Hepatocyte (in vitro differentiated cells): Measurements from ENCODE around the gene MATK. TPM values are rescaled to one million over a fixed set of nuclear protein-coding genes. Genes with fewer than 3 reads are reported as not detected.

Experiments
- DNase-seq: peaks from one replicate; pipeline ENCODE4 v3.0.0-alpha.2; 2016; ENCODE audit warnings: low spot score
- H2AFZ ChIP-seq: fragments of 200-600 bp; sonication (generic); 2 replicates; pipeline ENCODE4 v1.6.0; 2016; ENCODE audit warnings: antibody characterized with exemption, mild to moderate bottlenecking
- H3K27ac ChIP-seq: fragments of 200-600 bp; sonication (generic); 2 replicates; pipeline ENCODE4 v1.5.1; 2016; ENCODE audit warnings: mild to moderate bottlenecking
- H3K27me3 ChIP-seq: fragments of 200-600 bp; sonication (generic); 2 replicates; pipeline ENCODE4 v1.6.1; 2016
- H3K36me3 ChIP-seq: fragments of 200-600 bp; sonication (generic); replicated peaks from 2 replicates; pipeline ENCODE4 v1.5.1; 2016; ENCODE audit warnings: low read depth; ENCODE audit not compliant: insufficient read depth
- H3K4me1 ChIP-seq: fragments of 200-600 bp; sonication (generic); 2 replicates; pipeline ENCODE4 v1.5.1; 2016; ENCODE audit warnings: mild to moderate bottlenecking, moderate library complexity; ENCODE audit not compliant: insufficient read depth
- H3K4me2 ChIP-seq: fragments of 200-600 bp; sonication (generic); 2 replicates; pipeline ENCODE4 v1.6.0; 2016
- H3K4me3 ChIP-seq: fragments of 200-600 bp; sonication (generic); 2 replicates; pipeline ENCODE4 v1.5.1; 2016; ENCODE audit warnings: mild to moderate bottlenecking
- H3K79me2 ChIP-seq: fragments of 200-600 bp; sonication (generic); 2 replicates; pipeline ENCODE4 v1.6.0; 2017; ENCODE audit warnings: mild to moderate bottlenecking
- H3K9me2 ChIP-seq: fragments of 200-600 bp; sonication (generic); replicated peaks from 2 replicates; pipeline ENCODE4 v1.6.0; 2017; ENCODE audit warnings: mild to moderate bottlenecking; ENCODE audit not compliant: insufficient read depth
- H3K9me3 ChIP-seq: fragments of 200-600 bp; sonication (generic); 2 replicates; pipeline ENCODE4 v1.5.1; 2016; ENCODE audit warnings: low read depth, mild to moderate bottlenecking
- H4K20me1 ChIP-seq: fragments of 200-600 bp; sonication (generic); 2 replicates; pipeline ENCODE4 v1.6.0; 2016; ENCODE audit warnings: mild to moderate bottlenecking; ENCODE audit not compliant: insufficient read depth, poor library complexity, severe bottlenecking
- EZH2 ChIP-seq: fragments of 200-600 bp; sonication (generic); IDR thresholded peaks from 2 replicates; pipeline ENCODE4 v1.6.1; 2016; ENCODE audit warnings: antibody characterized with exemption, mild to moderate bottlenecking, borderline replicate concordance
- EZH2phosphoT487 ChIP-seq: fragments of 200-600 bp; sonication (generic); IDR thresholded peaks from one replicate; pipeline ENCODE4 v1.6.1; 2018; ENCODE audit warnings: antibody characterized with exemption, mild to moderate bottlenecking, low read depth, moderate library complexity; ENCODE audit not compliant: unreplicated experiment, severe bottlenecking
- WGBS: methylation state at CpG from one replicate; pipeline ENCODE4 v1.1.6; 2016; ENCODE audit warnings: low lambda C conversion rate; ENCODE audit errors: missing lambda C conversion rate; 5-methylcytosine and 5-hydroxymethylcytosine counted together
- polyA plus RNA-seq: library from polyadenylated mRNA; unstranded; fragments of >200 nt; fragmentation: Nextera tagmentation; extraction: Ambion mirVana; gene quantifications from 2 replicates; pipeline ENCODE4 v1.2.1, GENCODE V29; 2016
- total RNA-seq: library from RNA; depleted of rRNA; stranded (reverse); fragments of >200 nt; gene quantifications from 2 replicates; pipeline ENCODE4 v1.2.3, GENCODE V29; 2014
- TF ChIP-seq, protein P1 (sequence below): fragments of 200-600 bp; sonication (generic); IDR thresholded peaks from 2 replicates; pipeline ENCODE4 v1.5.1; 2016; ENCODE audit warnings: antibody characterized with exemption, mild to moderate bottlenecking; ENCODE audit not compliant: poor library complexity

Gene MATK
- total and polyA plus RNA-seq, 2 experiments from 2014 or later = 0.50 TPM; not detected in 1

DNA sequence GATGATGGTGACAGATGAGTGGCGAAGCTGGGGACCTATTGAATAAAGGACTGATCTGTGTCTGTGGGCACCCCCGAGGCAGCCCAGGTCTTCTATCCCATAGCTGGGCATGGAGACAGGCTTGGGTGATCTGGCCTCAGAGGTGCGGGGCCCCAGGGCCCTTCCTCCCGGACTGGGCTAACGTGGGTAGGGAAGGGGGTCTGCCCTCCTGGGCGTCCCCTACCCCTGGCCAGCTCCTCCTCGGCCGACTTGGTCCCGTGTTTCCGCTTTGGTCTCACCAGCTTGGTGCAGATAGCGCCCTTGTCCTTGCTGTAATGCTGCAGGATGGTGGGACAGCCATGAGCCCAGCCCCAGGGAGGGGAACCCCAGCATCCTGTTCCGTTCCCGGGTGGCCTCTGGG, 3.3 kb downstream of the MATK start:
- DNase-seq = no peak
- H4K20me1 ChIP-seq = no peaks in the 10 kb centered on the region
- no peak overlapping the region for H3K4me2 ChIP-seq
- no peak overlapping the region for H2AFZ ChIP-seq
- H3K27ac ChIP-seq = no peak overlapping the region
- no peaks in the 10 kb centered on the region for H3K36me3 ChIP-seq
- TF ChIP-seq, protein P1, sequence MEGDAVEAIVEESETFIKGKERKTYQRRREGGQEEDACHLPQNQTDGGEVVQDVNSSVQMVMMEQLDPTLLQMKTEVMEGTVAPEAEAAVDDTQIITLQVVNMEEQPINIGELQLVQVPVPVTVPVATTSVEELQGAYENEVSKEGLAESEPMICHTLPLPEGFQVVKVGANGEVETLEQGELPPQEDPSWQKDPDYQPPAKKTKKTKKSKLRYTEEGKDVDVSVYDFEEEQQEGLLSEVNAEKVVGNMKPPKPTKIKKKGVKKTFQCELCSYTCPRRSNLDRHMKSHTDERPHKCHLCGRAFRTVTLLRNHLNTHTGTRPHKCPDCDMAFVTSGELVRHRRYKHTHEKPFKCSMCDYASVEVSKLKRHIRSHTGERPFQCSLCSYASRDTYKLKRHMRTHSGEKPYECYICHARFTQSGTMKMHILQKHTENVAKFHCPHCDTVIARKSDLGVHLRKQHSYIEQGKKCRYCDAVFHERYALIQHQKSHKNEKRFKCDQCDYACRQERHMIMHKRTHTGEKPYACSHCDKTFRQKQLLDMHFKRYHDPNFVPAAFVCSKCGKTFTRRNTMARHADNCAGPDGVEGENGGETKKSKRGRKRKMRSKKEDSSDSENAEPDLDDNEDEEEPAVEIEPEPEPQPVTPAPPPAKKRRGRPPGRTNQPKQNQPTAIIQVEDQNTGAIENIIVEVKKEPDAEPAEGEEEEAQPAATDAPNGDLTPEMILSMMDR = no peak
- TF ChIP-seq EZH2phosphoT487 = no peak
- no peak for TF ChIP-seq EZH2
- H3K9me3 ChIP-seq = peaks cover 2% of the 10 kb centered on the region
- H3K27me3 ChIP-seq = peaks cover 30% of the 10 kb centered on the region
- no peak overlapping the region for H3K4me3 ChIP-seq
- 85% methylated on average over 11 of the region's 13 CpGs for WGBS
- no peaks in the 10 kb centered on the region for H3K79me2 ChIP-seq
- H3K9me2 ChIP-seq = no peaks in the 10 kb centered on the region
- no peaks in the 10 kb centered on the region for H3K4me1 ChIP-seq

DNA sequence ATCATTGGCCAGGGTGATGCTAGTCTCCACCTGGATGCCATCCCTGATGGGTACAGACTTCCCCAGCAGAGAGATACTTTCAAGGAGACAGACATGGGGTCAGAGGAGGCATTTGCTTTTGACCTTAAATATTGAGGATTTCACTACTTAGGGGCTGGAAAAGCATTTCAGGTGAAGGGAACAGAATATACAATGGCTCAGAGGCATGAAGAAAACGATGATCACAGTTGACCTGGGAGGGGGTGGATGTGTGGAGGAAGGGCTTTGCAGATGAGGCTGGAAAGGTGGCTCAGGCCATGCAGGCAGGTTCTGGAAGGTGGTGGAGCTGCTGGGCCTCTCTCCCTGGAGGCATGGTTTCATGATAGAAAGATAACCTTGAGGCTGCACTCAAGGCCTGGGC, 3.9 kb downstream of the MATK start:
- Histone ChIP-seq H3K4me3 (no peak overlapping the region), H3K79me2 (no peaks in the 10 kb centered on the region), H2AFZ (no peak overlapping the region), H4K20me1 (no peaks in the 10 kb centered on the region), H3K27ac (no peak overlapping the region), H3K36me3 (no peaks in the 10 kb centered on the region), H3K4me2 (no peak overlapping the region), H3K27me3 (peaks cover 30% of the 10 kb centered on the region), H3K4me1 (no peaks in the 10 kb centered on the region), H3K9me2 (no peaks in the 10 kb centered on the region), H3K9me3 (peaks cover 2% of the 10 kb centered on the region)
- WGBS = 100% methylated on average over 1 of the region's 1 CpG
- DNase-seq = no peak
- TF ChIP-seq, protein P1 = no peak
- TF ChIP-seq EZH2 (no peak), EZH2phosphoT487 (no peak)

DNA sequence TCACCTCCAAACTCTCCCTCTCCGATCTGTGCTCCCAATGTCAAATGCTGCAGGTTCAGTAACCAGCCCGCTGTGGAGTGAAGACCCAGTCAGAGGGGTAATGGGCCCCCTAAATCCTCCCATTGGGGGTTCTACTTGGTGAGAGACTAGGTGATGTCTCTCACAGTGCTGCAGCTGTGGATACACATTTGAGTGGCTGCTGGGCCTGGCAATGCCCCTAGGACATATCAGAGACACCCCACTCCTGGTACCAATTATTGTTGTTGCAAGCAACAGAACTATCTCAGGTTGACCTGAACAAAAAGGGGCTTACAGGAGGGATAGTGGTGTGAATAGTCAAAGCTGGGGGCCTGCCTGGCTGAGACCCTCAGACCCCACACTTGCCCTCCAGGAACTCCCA, 4.6 kb downstream of the MATK start:
- Histone ChIP-seq H3K36me3 (no peaks in the 10 kb centered on the region), H3K79me2 (no peaks in the 10 kb centered on the region), H2AFZ (no peak overlapping the region), H3K27me3 (peaks cover 24% of the 10 kb centered on the region), H4K20me1 (no peaks in the 10 kb centered on the region), H3K4me1 (no peaks in the 10 kb centered on the region), H3K9me3 (peaks cover 2% of the 10 kb centered on the region), H3K9me2 (no peaks in the 10 kb centered on the region), H3K27ac (no peak overlapping the region), H3K4me2 (no peak overlapping the region), H3K4me3 (no peak overlapping the region)
- TF ChIP-seq EZH2 = no peak
- TF ChIP-seq, protein P1 = no peak
- no peak for TF ChIP-seq EZH2phosphoT487
- 98% methylated on average over 2 of the region's 2 CpGs for WGBS
- no peak for DNase-seq
